NCI-H1105 treated with DMSO at 0.1 percent for 48 hours (cell line): ENCODE results near the gene SHISA7.

Experiments used
- DNase-seq: peaks from one replicate; lab custom pipeline; 2025; lab: John Stamatoyannopoulos, UW

SHISA7 gene

GRCh38 chr19:55387736-55388497, 55.2 kb downstream of the SHISA7 start:
- DNase-seq = no peak

- DNase-seq = no peak
Measured at GRCh38 chr19:55386493-55386971, 56.6 kb downstream of the SHISA7 start.

GRCh38 chr19:55385724-55386492, 57.2 kb downstream of the SHISA7 start, which contains the start of gene RPL28:
TSS of gene RPL28 (plus strand) at chr19:55385932. CDS start at chr19:55386358, 426 bp downstream.
- peak; percentile 99 for DNase-seq

- peak; percentile 98 for DNase-seq
Measured at GRCh38 chr19:55384920-55385723, 58.0 kb downstream of the SHISA7 start.

GRCh38 chr19:55384131-55384919, 58.8 kb downstream of the SHISA7 start, which contains the start of gene TMEM238:
TSS of gene TMEM238 (minus strand) at chr19:55384292. CDS start at chr19:55384259, 33 bp downstream.
- peak; percentile 46 for DNase-seq

GRCh38 chr19:55383279-55384130, 59.6 kb downstream of the SHISA7 start:
- DNase-seq = peak; percentile 68

- DNase-seq = no peak
Measured at GRCh38 chr19:55382522-55383054, 60.5 kb downstream of the SHISA7 start.

- no peak for DNase-seq
Measured at GRCh38 chr19:55382013-55382412, 61.1 kb downstream of the SHISA7 start.

- DNase-seq = no peak
Measured at GRCh38 chr19:55379174-55379573, 63.9 kb downstream of the SHISA7 start.
